NCI-H2081 treated with DMSO at 0.1 percent for 48 hours (cell line): ENCODE results near the gene PRR5L.
"Not testable (repeated sequence)": the region's sequence is repeated elsewhere in the genome, so short reads cannot be mapped to it uniquely, and the experiment has no call there.

Experiments used
- DNase-seq: peaks from one replicate; lab custom pipeline; 2025; lab: John Stamatoyannopoulos, UW

The PRR5L gene

DNA sequence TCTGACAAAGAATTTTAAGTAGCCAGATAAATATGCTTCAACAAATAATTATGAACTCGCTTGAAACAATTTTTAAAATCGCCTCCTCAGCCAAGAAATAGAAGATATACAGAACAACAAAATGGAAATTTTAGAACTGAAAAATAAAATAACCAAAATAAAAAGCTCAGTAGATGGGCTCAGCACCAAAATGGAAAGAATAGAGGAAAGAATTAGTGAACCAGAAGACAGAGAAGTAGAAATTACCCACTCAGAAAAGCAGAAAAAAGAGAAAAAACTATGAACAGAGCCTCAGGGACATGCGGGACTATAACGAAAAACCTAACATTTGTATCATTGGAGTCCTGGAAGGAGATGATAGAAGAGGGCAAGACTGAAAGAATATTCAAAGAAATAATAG, 14.2 kb upstream of the PRR5L start:
- no peak for DNase-seq

DNA sequence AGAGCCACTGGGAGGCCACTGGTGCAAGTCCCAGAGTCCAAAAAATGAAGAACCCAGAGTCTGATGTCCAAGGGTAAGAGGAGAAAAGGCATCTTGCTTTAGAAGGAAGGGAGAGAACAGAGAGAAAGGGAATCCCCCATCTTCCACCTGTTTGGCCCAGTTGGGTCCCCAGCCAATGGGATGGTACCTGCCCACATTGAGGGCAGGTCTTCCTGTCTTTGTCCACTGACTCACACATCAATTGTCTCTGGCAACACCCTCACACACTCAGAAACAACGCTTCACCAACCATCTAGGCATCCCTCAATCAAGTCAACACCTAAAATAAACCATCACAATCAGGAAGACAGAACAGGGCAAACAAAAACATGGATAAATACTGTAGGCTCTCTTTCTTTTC, 13.2 kb upstream of the PRR5L start:
- DNase-seq: no peak

DNA sequence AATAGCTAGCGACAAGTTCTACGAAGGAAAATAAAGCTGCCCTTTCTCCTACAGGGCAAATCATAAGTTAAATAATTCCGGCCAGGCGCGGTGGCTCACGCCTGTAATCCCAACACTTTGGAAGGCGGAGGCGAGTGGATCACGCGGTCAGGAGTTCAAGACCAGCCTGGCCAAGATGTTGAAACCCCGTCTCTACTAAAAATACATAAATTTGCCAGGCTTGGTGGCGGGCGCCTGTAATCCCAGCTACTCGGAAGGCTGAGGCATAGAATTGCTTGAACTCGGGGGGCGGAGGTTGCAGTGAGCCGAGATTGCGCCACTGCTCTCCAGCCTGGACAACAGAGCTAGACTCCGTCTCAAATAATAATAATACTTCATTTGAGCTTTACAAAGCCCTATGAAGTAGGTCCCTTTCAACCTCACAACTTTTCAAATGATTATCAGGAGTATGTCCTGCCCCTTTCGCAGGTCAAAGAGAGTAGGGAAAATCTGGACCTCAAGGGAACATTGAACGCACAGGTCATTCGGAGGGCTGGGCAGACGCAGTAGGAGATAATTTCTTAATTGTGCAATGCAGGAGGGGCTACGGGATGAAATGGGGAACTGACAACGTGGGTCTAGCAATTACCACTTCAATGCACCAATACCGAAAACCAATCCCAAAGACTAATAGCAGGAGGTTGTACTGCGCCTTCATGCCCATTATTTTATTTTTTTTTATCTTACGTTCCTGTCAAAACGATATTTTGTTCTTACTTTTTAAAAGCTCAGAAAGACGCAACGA, 7.5 kb upstream of the PRR5L start:
- DNase-seq: no peak

DNA sequence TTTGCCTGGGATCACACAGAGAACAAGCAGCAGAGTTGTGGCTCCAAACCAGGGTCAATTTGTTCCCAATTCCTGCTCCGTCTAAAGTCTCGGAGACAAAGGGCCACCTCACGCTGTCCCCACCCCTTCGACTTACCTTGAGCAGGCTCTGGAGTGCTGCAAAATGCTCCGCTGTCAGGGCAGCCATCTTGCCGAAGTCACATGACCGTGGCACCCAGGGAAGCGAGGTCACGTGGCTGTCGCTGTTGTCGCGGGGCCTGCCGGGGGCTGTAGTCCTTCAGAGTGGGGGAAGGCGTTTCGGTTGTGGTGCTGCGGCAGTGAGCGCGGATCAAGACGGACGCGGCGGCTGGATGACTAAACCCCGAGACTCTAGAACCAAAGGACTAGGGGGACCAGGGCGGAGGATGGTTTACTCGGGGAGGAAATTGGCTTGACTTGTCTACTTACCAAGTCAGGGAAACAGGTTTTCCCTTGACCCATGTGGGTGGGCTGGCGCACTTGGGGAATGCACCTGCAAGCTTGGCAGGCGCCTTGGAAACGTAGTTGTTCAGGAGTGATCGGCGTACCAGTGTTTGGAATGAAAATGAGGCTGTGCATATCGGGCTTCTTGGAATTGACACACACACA, 6.7 kb upstream of the PRR5L start, which contains the start of gene COMMD9:
COMMD9 (minus strand) TSS at position 199 of the 627 bp plus-strand sequence; CDS start at position 187, 12 bp downstream.
- DNase-seq: peak; percentile 44

- no peak for DNase-seq
These were observed 3.8 kb upstream of the PRR5L start for GRCh38 chr11:36292311-36292722.

GRCh38 chr11:36296884-36297543, 926 bp downstream of the PRR5L start:
- no peak for DNase-seq

DNA sequence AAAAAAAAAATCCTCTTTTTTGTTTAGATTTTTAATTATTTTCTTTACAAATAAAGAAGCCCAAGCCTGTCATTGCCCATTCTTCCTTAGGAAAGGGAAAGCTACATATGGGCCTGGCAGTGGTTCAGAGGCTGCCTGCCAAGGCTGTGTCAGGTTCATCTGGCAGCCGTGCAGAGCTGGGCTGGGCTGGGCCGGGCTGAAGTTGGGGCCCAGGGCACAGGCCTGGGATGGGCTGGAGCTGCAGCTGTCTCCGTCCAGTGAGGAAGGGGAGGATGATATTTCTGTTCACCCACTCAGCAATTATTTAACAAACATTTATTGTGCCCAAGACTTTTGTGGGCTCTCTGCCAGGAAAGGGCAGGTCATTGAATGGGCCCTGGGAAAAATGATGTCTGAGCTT, 4.6 kb downstream of the PRR5L start:
- no peak for DNase-seq

DNA sequence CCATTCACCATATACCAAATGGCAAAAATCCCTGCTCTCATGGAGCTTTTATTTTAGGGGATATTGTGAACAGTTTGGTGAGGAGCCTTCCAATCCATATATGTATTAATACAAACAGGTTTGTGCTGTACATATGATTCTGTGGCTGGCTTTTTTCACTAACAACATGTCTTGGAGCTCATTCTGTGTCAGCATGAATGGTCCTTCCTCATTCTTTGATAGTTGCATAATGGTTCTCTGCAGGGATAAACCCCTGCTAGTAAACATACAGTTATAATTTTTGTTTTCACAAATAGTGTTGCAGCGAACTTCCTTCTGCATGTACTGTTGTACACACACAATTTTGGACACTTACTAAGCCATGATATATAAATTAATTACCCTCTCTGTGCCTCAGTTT, 8.3 kb downstream of the PRR5L start:
- DNase-seq: no peak

DNA sequence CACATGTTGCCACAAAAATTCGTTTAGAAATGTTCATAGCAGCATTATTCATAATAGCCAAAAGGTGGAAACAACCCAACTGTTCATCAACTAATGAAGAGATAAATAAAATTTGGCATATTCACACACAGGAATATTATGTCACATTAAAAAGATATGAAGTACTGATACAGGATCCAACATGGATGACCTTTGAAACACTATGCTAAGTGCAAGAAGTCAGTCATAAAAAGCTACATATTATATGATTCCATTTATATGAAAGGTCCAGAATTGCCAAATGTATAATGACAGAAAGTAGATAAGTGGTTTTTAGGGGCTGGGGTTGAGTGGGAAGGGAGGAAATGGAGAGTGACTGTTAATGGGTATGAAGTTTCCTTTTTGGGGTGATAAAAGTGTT, 9.0 kb downstream of the PRR5L start:
- no peak for DNase-seq

DNA sequence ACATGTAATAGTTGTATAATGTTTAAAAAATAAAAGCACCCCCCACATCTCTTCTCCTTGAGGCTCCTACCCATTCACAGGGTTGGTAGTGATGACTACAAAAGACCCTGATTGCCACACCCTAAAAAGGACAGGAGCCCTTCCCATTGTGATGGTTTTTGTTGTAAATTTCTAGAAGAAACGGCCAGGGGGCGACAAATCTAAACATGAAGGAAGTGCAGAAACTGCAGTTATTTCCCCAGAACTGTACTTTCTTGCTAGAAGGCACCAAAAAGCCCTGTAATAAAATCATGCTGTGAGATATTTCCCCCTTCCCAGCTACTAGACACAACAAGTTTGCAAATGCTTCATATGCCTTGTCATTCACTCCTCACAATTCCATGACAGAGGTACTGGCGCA, 10.8 kb downstream of the PRR5L start:
- no peak for DNase-seq

DNA sequence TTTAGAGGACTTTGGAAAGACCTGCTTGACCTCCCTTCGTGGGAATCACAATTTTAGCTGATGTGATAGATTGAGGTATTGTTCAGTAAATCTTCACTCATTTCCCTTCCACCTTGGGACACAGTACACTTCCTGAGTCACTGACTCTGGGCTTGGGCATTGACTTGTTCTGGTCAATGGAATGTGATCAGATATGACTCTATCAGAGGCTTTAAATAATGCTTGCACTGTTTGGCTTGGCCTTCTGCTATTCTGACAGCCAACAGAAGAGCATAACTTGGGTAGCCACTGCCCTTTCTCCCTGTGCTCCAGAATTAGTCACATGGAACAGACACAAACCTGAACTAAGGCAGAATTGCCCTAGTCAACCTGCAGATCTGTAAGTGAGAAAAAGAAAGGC, 12.5 kb downstream of the PRR5L start:
- DNase-seq: no peak

DNA sequence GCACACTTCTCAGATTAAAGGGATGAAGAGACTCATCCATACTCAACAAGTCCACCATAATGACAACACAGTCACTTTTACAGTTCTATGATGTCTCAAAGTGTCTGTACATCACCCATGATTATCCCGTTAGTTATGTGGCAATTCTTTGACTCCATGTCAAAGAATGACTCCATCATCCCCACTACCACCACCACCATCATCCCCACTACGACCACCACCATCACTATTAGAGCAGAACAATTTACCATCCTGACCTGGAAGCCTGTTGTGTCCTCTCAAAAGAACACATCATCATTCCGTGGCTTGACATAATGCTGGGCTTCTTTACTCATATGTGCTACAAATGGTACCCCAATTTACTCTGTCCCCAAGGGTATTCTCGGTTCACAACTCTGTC, 13.7 kb downstream of the PRR5L start:
- no peak for DNase-seq

DNA sequence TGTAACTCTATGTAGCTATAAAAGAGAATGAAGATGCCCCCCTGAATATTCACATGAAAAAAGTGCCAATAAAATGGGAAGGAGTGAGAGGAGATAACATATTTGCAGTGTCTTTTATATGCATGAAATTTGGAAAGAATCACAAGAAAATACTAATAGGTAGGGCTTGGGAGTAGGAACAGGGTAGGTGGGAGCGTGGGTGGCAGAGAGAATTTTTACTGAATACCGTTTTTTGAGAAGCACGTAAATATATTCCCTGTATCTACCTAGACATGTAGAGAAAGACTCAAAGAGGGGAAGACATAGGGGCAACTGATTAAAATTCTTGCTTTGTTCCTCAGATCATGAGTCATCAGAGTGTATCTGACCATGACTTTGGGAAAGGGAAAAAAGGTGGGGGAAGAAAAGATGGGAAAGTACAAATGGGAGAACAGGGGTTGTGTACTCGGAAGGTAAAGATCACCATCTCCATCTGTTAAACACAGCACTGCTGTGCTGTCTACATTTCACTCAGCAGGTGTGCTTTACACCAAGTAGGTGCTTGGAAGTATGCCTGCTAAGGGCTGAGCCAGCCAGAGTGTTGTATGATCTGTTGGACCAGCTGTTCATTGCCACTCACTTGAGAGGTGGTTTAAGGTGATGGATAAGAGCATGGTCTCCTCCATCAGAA, 16.0 kb downstream of the PRR5L start:
- peak; percentile 7 for DNase-seq

DNA sequence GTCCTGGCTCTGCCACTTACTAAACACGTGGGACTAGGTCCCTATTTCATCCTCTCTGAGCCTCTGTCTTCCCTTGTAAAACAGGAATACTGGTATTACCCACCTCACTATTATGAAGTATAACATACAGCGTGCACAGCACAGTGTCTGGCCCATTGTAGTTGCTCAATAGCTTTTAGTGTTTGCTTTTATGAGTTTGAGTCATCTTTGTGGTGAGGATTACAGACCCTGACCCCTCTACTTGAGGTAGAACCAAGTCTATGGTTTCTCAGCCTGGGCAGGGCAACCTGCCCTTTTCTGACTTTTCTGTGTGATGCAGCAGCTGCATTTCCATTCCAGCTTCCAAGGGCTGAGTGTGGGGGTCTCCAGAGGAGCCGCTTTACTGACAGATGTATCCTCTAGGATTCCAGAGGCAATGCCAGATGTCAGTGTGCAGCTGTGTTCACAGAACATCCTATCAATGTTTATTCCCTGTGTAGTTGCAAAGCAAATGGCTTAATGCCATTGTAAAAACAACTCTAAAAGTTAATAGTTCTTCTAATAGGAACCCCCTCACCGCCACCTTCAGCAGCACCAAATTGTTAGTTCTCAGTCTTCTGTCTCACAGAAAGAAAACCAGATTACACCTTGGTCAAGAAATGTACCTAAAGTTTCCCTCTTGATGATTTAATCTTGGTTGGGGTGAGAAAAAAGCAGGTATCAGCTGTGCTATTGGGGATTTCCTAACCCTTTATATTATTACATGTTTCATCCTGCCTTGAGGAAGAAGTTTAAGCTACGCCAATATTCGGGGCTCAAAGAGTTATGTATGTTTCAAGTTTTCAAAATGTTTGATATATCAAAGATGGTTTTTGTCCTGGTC, 16.8 kb downstream of the PRR5L start:
- no peak for DNase-seq

- no peak for DNase-seq
These were observed 17.8 kb downstream of the PRR5L start for GRCh38 chr11:36313750-36314433.

DNA sequence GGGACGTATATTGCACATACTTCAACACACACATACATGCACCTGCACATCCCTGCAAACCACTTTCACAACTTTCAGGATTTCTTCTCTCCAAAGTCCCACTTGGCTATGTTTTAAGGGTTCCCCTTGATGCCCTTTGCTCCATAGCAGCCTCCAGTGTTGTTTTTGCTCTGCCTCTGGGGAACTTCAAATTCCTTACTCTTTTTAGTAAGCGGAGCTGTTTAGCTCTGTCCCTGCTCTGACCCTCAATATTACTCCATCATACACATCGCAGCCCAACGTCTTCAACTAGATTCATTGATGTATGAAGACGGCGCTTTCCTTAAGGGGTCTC, 18.3 kb downstream of the PRR5L start:
- DNase-seq: no peak

GRCh38 chr11:36316049-36316448, 20.0 kb downstream of the PRR5L start:
- DNase-seq: no peak

DNA sequence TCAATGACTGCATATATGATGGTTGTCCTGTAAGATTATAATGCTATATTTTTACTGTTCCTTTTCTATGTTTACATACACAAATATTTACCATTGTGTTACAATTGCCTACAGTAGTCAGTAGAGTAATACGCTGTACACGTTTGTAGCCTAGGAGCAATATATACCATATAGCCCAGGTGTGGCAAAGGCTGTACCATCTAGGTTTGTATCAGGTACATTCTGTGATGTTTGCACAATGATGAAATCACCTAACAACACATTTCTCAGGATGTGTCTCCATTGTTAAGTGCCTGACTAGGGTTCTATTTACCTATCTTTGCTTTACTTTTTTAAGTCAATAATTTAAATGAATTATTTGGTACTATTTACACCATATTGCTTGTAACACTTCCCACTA, 21.9 kb downstream of the PRR5L start:
- no peak for DNase-seq

DNA sequence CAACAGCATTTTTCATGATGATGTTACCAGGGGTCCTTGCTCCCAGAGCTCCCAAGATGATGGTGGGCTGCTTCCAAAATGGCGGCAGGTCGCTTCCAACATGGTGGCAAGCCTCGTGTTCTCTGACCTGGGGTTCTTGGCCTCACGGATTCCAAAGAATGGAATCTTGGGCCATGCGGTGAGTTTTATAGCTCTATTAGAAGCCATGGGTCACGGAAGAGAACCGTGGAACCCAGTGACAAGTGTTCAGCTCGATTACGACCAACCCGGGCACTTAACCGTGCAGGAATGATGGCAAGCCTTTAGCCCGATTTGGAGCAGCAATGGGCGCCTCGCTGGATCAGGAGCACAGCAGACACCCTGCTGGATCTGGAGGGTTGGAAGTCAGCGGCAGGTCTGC, 28.9 kb downstream of the PRR5L start:
- not testable (repeated sequence) for DNase-seq

GRCh38 chr11:36325403-36325802, 29.3 kb downstream of the PRR5L start:
- not testable (repeated sequence) for DNase-seq
